Panc1 (cell line): ENCODE results near the gene SAP30BP. TPM values are rescaled to one million over a fixed set of nuclear protein-coding genes. Genes with fewer than 3 reads are reported as not detected.
A peak's percentile ranks its signal among the peaks of the same experiment; 100 is the strongest.

Experiments used
- ATAC-seq: fragments of 200-7000 bp; cut with Tn5 transposase; 2 replicates; pipeline ENCODE4 v1.9.1; 2020; ENCODE audit warnings: mild to moderate bottlenecking, moderate library complexity
- BruUV-seq: library from RNA; stranded (reverse); fragments of 400-500 nt; replicated peaks from 2 replicates; lab custom pipeline; 2021; lab: Mats Ljungman, UMichigan
- CTCF ChIA-PET: fragments of 300-600 bp; sonication (Branson Sonifier 250); formaldehyde crosslinking; loops from one replicate; lab custom pipeline; 2022; ENCODE audit warnings: antibody characterized with exemption; lab: Charles Lee
- POLR2A ChIA-PET: fragments of 300-600 bp; sonication (Branson Sonifier 250); formaldehyde crosslinking; loops from one replicate; lab custom pipeline; 2022; ENCODE audit warnings: antibody characterized with exemption; lab: Charles Lee
- DNase-seq: peaks from one replicate; pipeline ENCODE4 v3.0.0-alpha.2; 2010; ENCODE audit warnings: low read depth, low spot score
- H3K27ac ChIP-seq: 2 replicates; pipeline ENCODE4 v1.5.1; 2011; ENCODE audit warnings: mild to moderate bottlenecking, low read length, inconsistent platforms
- H3K27me3 ChIP-seq: fragments of 200-500 bp; sonication (Bioruptor generic); 2 replicates; pipeline ENCODE4 v1.6.0; 2014; ENCODE audit warnings: low read length, inconsistent platforms; ENCODE audit not compliant: control insufficient read depth, insufficient read depth
- H3K36me3 ChIP-seq: fragments of 200-500 bp; sonication (Bioruptor generic); 2 replicates; pipeline ENCODE4 v1.5.1; 2014; ENCODE audit warnings: inconsistent platforms, mild to moderate bottlenecking, low read length, moderate library complexity; ENCODE audit not compliant: control insufficient read depth, insufficient read depth
- H3K4me1 ChIP-seq: 2 replicates; pipeline ENCODE4 v1.5.1; 2011; ENCODE audit warnings: inconsistent platforms, mild to moderate bottlenecking, low read length, moderate library complexity; ENCODE audit not compliant: control insufficient read depth, insufficient read depth
- H3K4me3 ChIP-seq, 2 experiments: 2 replicates each; pipeline ENCODE4 v1.5.1; 2011 to 2012; ENCODE audit warnings: low read depth in 2 of 2, low read length in 2 of 2, mild to moderate bottlenecking in 2 of 2, inconsistent platforms in 1 of 2, moderate library complexity in 1 of 2
- H3K9me3 ChIP-seq: fragments of 200-500 bp; sonication (Bioruptor generic); 2 replicates; pipeline ENCODE4 v1.5.1; 2014; ENCODE audit warnings: low read depth, mild to moderate bottlenecking, inconsistent platforms, low read length, moderate library complexity; ENCODE audit not compliant: control insufficient read depth, insufficient read depth
- CTCF ChIP-seq: fragments of 450-650 bp; IDR thresholded peaks from 2 replicates; pipeline ENCODE4 v1.5.1; 2017; ENCODE audit warnings: mild to moderate bottlenecking
- POLR2AphosphoS5 ChIP-seq: IDR thresholded peaks from 2 replicates; pipeline ENCODE4 v1.6.1; 2012; ENCODE audit warnings: mild to moderate bottlenecking, low read depth, low read length, moderate library complexity
- REST ChIP-seq, 2 experiments: IDR thresholded peaks; 2 replicates each; pipeline ENCODE4 v1.6.1; 2011 to 2012; ENCODE audit warnings: low read depth in 2 of 2, control low read depth in 1 of 2, low read length in 1 of 2, mild to moderate bottlenecking in 1 of 2, moderate library complexity in 1 of 2; ENCODE audit not compliant: insufficient read depth in 1 of 2
- SIN3A ChIP-seq: IDR thresholded peaks from 2 replicates; pipeline ENCODE4 v1.6.1; 2012; ENCODE audit warnings: low read depth, mild to moderate bottlenecking, low read length, moderate library complexity, borderline replicate concordance; ENCODE audit not compliant: insufficient read depth
- TCF7L2 ChIP-seq: IDR thresholded peaks from 2 replicates; pipeline ENCODE4 v1.6.1; 2011; ENCODE audit warnings: mild to moderate bottlenecking, low read depth, low read length, inconsistent platforms
- in situ Hi-C: cut with HindIII; loops from 2 replicates; pipeline ENCODE4 v1.10.0; 2016; ENCODE audit warnings: low sequenced_read_pairs, low pct_unique_long_range_greater_than_20kb
- intact Hi-C: fragments of 100-400 bp; cut with micrococcal nuclease; formaldehyde crosslinking; loops from one replicate; pipeline ENCODE4 v1.10.0; 2022; ENCODE audit not compliant: unreplicated experiment
- total RNA-seq: library from RNA; stranded (reverse); gene quantifications from one replicate; pipeline ENCODE4 v1.2.1, GENCODE V29; 2021; ENCODE audit not compliant: unreplicated experiment

Gene SAP30BP
- total RNA-seq, 1 experiment from 2014 or later = 138 TPM

- no TSS peak for BruUV-seq
- ATAC-seq (peak; percentile 30; the same call in 1 of the 2 replicates), DNase-seq (no peak)
- CTCF ChIA-PET = interaction anchor here (1.9 kb wide), 1 partner anchor 74 kb away, joined by 15 read pairs; no protein-coding TSS in a partner anchor
- in situ Hi-C loops = no loop called here
- POLR2A ChIA-PET = interaction anchor here (0.7 kb wide), 1 partner anchor 71 kb away, joined by 3 read pairs; no protein-coding TSS in a partner anchor
- Histone ChIP-seq H3K9me3 (no peaks in the 10 kb centered on the region), H3K27me3 (no peaks in the 10 kb centered on the region), H3K4me1 (peaks cover 3% of the 10 kb centered on the region), H3K4me3 (no peak overlapping the region), H3K36me3 (peaks cover 24% of the 10 kb centered on the region), H3K27ac (no peak overlapping the region)
- TF ChIP-seq REST (IDR thresholded peaks at IDR 0.05; ENCODE audit: insufficient read depth in 1 of 2, low read depth in 2 of 2, low read length in 1 of 2) = no peak
- TF ChIP-seq CTCF = no peak
- TF ChIP-seq SIN3A = no peak
- no peak for TF ChIP-seq POLR2AphosphoS5
- no peak for TF ChIP-seq TCF7L2
- intact Hi-C loops = no loop called here
These were observed 6.3 kb downstream of the SAP30BP start for GRCh38 chr17:75673487-75673886.

GRCh38 chr17:75676461-75676860 is 9.3 kb downstream of the SAP30BP start:
- intact Hi-C loops = no loop called here
- BruUV-seq = no TSS peak
- Histone ChIP-seq H3K4me3 (no peak overlapping the region), H3K36me3 (peaks cover 11% of the 10 kb centered on the region; the same call in 1 of the 2 replicates), H3K9me3 (no peaks in the 10 kb centered on the region), H3K27ac (no peak overlapping the region), H3K27me3 (no peaks in the 10 kb centered on the region), H3K4me1 (peaks cover 24% of the 10 kb centered on the region)
- TF ChIP-seq POLR2AphosphoS5 = no peak
- TF ChIP-seq CTCF = no peak
- TF ChIP-seq TCF7L2 = no peak
- no peak for TF ChIP-seq SIN3A
- no peak for TF ChIP-seq REST (IDR thresholded peaks at IDR 0.05; ENCODE audit: insufficient read depth in 1 of 2, low read depth in 2 of 2, low read length in 1 of 2)
- ChIA-PET POLR2A (no interaction called here), CTCF (no interaction called here)
- DNase-seq (no peak), ATAC-seq (no peak)
- in situ Hi-C loops = no loop called here
